GM06990 (cell line): ENCODE measurements around the gene ACTA2.

Source experiments
- DNase-seq: peaks from one replicate; pipeline ENCODE4 v3.0.0-alpha.2; 2011; ENCODE audit not compliant: insufficient read length; ENCODE audit errors: extremely low read depth
- H3K27me3 ChIP-seq: replicated peaks from 2 replicates; pipeline ENCODE4 v1.6.0; 2011; ENCODE audit warnings: low read length; ENCODE audit not compliant: control insufficient read depth, insufficient read depth
- H3K36me3 ChIP-seq: 2 replicates; pipeline ENCODE4 v1.5.1; 2011; ENCODE audit warnings: low read length; ENCODE audit not compliant: control insufficient read depth, insufficient read depth
- H3K4me3 ChIP-seq: replicated peaks from 2 replicates; pipeline ENCODE4 v1.5.1; 2011; ENCODE audit warnings: low read depth, mild to moderate bottlenecking, control low read depth, low read length
- CTCF ChIP-seq: IDR thresholded peaks from 2 replicates; pipeline ENCODE4 v1.5.1; 2011; ENCODE audit warnings: low read length, control low read depth, mild to moderate bottlenecking, inconsistent platforms; ENCODE audit not compliant: insufficient read depth, poor library complexity, severe bottlenecking

ACTA2 gene

GRCh38 chr10:88918191-88918905 is 34.2 kb downstream of the ACTA2 start:
- H3K27me3 ChIP-seq: no peaks in the 10 kb centered on the region
- peaks cover 9% of the 10 kb centered on the region for H3K36me3 ChIP-seq
- H3K4me3 ChIP-seq: no peak overlapping the region
- DNase-seq: no peak
- TF ChIP-seq CTCF: no peak

GRCh38 chr10:88916986-88917385 is 35.6 kb downstream of the ACTA2 start:
- no peak for TF ChIP-seq CTCF
- H3K36me3 ChIP-seq: peaks cover 12% of the 10 kb centered on the region
- DNase-seq: no peak
- H3K4me3 ChIP-seq: no peak overlapping the region
- H3K27me3 ChIP-seq: no peaks in the 10 kb centered on the region

- no peak for TF ChIP-seq CTCF
- no peak overlapping the region for H3K4me3 ChIP-seq
- no peaks in the 10 kb centered on the region for H3K27me3 ChIP-seq
- no peak for DNase-seq
- peaks cover 13% of the 10 kb centered on the region for H3K36me3 ChIP-seq
These were observed 36.3 kb downstream of the ACTA2 start for GRCh38 chr10:88916231-88916630.

GRCh38 chr10:88915781-88916180 is 36.8 kb downstream of the ACTA2 start:
- H3K27me3 ChIP-seq: no peaks in the 10 kb centered on the region
- TF ChIP-seq CTCF: no peak
- H3K4me3 ChIP-seq: no peak overlapping the region
- peaks cover 13% of the 10 kb centered on the region for H3K36me3 ChIP-seq
- no peak for DNase-seq

- Histone ChIP-seq H3K36me3 (peaks cover 13% of the 10 kb centered on the region), H3K27me3 (no peaks in the 10 kb centered on the region), H3K4me3 (no peak overlapping the region)
- TF ChIP-seq CTCF: no peak
- DNase-seq: no peak
These were observed 38.8 kb downstream of the ACTA2 start for GRCh38 chr10:88913788-88914187.

GRCh38 chr10:88913127-88913526 is 39.4 kb downstream of the ACTA2 start:
- TF ChIP-seq CTCF: no peak
- Histone ChIP-seq H3K27me3 (no peaks in the 10 kb centered on the region), H3K4me3 (no peak overlapping the region), H3K36me3 (peaks cover 18% of the 10 kb centered on the region)
- DNase-seq: no peak
